GM21447 (cell line): ENCODE data around the gene KPNA1.

Source experiments
- ATAC-seq: cut with Tn5 transposase; IDR thresholded peaks from one replicate; pipeline ENCODE4 v1.9.1; 2021; ENCODE audit not compliant: unreplicated experiment

KPNA1 gene

DNA sequence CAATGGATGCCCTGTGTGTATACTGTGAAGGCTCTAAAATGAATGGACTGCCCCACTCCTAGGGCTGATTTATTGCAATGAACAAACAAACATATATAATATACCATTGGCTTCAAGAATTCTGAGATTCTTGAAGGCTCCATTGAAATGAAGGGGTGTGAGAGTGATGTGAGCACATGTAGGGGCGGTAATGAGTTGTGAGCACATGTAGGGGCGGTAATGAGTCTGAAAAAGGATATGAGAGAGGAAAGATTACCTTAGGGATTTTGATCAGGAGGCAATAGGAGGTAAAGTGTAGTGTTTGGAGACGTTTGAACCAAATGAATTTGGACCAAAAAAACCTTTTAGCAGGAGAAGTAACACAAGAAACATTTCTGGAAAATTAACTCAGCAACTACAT is 127.0 kb downstream of the KPNA1 start:
- ATAC-seq: no peak

DNA sequence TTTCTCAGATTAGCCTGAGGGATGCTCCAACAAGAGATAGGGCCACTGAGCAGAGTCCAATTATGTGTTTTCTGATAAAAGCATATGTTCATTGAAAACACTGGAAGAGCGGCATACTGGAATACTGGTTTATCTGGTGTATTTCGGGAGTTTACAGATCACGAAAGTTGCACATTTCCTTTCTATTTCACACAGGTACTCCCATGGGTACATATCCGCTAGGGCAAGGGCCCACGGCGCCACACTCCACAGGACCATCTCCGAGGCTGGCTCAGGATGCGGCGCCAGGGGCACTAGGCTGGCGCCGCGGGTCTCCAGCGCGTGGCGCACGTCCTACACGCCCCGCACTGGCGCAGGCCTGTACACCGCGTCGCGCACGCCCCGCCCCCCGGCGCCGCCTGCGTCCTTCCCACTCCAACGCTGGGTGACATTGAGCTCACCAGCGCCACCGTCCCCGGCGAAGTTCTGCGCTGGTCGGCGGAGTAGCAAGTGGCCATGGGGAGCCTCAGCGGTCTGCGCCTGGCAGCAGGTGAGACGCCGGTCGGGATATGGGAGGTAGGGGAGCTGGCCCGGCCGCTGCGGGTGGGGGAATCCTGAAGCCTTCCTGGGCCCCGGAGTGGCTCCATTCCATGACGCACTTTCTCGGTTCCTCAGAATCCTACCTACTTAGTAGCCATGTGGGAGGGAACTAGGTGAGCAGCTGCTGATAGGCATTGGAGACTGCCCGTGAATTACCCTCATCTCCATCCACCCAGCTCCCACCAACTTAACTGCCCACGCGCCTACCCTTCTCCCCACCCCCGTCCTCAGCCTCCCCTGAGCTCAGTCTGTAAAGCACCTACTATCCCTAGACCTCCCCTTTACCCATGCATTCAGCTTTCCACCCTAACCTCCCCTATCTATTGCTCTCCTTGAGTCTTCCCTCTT is 130.7 kb downstream of the KPNA1 start, which contains the start of gene FAM162A:
Gene FAM162A (plus strand): TSS at position 412 of the 927 bp plus-strand sequence. CDS start 84 bp downstream, at position 496.
- peak; percentile 80 for ATAC-seq

DNA sequence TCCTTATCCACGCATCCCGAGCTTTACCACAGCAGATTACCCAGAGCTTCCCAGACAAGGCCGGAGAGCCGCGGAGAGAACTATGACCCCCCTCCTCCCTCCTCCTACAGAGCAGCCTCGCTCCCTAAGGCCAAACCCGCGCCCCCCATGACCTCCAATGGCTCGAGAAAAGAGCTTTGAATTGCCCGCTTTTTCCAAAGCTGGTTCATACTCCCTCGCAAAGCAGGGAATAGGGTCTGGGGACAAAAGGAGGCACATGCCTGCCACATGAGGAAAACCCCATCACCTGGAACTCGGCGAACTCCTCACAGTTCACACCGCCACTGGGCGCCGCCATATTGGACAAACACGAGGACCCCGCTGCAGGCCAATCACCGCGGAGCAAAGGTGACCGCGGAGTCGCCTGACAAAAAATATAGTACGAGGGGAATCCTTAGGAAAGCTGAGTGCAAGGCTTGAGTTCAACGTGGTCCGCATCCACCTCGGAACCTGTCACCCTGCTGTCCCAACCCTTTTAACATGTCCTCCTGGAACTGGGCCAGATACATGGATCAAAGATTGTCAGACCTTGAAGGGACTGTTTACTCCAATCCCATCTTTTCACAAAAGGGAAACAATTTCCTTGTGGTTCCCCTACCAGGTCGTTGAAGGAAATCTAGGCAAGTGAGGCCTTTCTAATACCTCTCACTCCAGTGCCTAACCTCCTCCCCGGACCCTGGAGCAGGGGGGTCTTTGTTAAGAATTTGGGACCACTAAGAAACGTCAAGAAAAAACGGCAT is 131.7 kb downstream of the KPNA1 start, which contains the start of gene MIX23:
Gene MIX23 (minus strand): TSS at position 344 of the 779 bp plus-strand sequence. CDS start 7 bp downstream, at position 337.
- peak; percentile 48 for ATAC-seq

DNA sequence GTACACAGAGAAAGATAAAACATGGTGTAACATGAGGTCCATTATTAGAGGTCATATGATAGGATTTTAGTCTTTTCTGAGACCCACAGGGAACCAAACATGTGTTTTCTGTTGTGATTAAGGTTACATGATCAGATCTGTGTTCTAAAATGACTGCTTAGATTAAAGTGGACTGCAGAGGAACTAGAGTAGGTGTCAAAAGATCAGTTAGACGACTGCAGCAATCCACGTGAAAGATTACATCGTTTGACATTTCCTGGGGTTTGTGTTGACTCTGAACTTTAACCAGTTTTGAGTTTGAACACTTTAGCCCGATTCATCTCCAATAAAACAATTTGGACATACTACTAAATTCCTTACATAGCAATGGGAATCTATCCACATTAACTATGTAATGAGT is 136.8 kb downstream of the KPNA1 start:
- no peak for ATAC-seq

- ATAC-seq: no peak
Measured at GRCh38 chr3:122374034-122374433, 140.7 kb downstream of the KPNA1 start.
